Activated CD8-positive, alpha-beta memory T cell treated with anti-CD3 and anti-CD28 coated beads for 36 hours (primary cell): ENCODE data around the gene DNAJC16. TPM values are rescaled to one million over a fixed set of nuclear protein-coding genes. Genes with fewer than 3 reads are reported as not detected.
"Not testable (repeated sequence)": the region's sequence is repeated elsewhere in the genome, so short reads cannot be mapped to it uniquely, and the experiment has no call there.

Experiments used
- CTCF ChIA-PET: fragments of 350-600 bp; sonication (Branson Sonifier 250); formaldehyde crosslinking; loops from one replicate; lab custom pipeline; 2021; ENCODE audit warnings: antibody characterized with exemption; lab: Charles Lee
- POLR2A ChIA-PET: fragments of 350-600 bp; sonication (Branson Sonifier 250); formaldehyde crosslinking; loops from one replicate; lab custom pipeline; 2021; ENCODE audit warnings: antibody characterized with exemption; lab: Charles Lee
- total RNA-seq, 2 experiments: library from RNA; stranded (reverse); gene quantifications; one replicate each; pipeline ENCODE4 v1.2.3, GENCODE V29; 2021

The DNAJC16 gene
- total RNA-seq, 2 experiments from 2014 or later, result 17.1 to 17.4 TPM

DNA sequence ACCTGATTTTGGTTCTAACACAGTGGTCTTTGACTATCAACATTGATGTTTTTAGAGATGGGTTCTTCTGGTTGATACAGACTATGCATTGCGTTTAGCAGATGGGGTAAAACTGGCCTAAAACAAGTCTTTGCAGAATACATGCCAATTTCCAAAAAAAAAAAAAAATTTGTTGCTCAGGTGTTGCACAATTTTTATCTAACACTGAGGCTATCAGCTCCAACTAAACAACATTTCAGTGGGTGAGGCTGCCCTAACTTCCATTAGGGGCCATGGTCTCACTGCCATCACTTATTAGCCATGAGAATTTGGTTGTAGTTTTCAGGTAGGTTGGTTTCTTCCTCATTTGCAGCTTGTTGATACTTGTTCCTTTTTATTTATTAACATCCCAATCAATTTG lies 44.2 kb downstream of the DNAJC16 start:
- POLR2A ChIA-PET, result no interaction called here
- CTCF ChIA-PET, result interaction anchor here (0.6 kb wide), 1 partner anchor 71 kb away, joined by 4 read pairs; no protein-coding TSS in a partner anchor

DNA sequence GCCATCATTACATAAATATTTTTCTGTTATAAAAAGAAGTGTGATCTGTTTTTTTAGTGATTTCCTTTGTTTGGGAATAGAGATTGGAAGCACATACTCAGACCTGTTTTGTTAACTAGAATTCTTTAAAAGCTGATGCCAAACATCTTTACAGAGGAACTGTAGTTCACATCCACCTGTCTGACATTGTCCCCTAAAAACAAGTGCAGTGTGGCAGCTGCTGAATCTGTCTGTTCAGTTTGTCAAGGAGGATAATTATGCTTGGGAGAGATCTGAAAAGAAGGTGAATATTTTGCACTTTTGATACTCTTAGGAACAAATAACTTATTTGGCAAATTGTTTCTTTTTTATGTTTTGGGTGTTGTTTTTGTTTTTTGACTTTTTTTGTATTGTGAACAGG lies 44.6 kb downstream of the DNAJC16 start:
- ChIA-PET CTCF (interaction anchor here (0.6 to 0.7 kb wide), 3 partner anchors 70 to 685 kb away, joined by 4 to 6 read pairs (median 5); no protein-coding TSS in a partner anchor), POLR2A (no interaction called here)

DNA sequence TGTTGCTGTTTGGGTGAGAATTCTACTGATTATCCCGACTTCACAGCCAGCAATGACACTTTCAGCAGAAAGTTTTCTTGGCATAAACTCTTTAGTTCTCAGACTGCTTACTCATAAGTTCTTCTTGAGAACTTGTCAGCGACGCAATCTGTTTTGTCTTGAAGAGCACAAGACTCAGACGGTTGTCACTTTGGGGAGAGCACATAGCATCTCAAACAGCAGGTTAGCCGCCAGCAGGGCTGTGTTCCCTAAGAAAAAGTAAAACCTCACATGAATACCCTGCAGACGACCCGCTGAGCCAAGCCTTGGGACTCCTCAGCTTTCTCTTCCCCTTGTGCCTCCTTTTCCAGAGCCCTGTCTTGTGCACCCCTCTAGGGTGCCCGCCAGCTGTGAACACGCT lies 46.8 kb downstream of the DNAJC16 start:
- POLR2A ChIA-PET, result no interaction called here
- CTCF ChIA-PET, result no interaction called here

DNA sequence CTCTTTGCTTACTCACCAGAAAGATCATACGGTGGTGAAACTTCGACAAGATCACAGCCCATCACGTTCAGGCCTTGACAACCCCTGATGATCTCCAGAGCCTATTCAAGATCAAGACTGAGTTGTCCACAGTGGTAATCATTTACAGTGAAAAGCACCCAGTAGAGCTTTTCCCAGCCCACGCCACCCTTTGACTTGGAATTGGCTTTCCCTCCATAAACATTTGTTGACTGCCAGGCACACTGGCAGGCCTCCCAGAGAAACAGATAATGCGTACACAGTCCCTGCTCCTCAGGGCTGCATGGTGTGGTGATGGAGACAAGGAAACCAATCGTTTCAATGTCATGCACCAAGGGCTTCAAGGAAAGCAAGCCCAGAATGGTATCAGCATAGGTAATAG lies 48.1 kb downstream of the DNAJC16 start:
- CTCF ChIA-PET, result no interaction called here
- POLR2A ChIA-PET, result no interaction called here

DNA sequence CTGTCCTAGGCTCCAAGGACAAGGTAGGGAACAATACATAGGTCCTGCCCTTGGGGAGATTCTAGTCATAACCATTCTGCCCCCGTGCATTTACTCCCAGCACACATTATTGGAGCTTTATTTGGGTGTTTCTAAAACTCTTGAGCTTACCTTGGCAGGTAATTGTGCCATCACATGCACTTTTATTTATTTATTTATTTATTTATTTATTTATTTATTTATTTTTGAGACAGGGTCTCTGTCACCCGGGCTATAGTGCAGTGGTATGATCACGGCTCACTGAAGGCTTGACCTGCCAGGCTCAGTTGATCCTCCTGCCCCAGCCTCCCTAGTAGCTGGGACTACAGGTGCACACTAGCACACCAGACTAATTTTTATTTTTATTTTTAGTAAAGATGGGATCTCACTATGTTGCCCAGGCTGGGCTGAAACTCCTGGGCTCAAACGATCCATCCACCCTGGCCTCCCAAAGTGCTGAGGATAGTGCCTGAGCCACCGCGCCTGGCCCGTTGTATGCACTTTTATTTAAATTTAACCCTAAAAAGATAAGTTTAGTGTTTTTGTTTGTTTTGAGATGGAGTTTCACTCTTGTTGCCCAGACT lies 49.0 kb downstream of the DNAJC16 start:
- POLR2A ChIA-PET, result no interaction called here

DNA sequence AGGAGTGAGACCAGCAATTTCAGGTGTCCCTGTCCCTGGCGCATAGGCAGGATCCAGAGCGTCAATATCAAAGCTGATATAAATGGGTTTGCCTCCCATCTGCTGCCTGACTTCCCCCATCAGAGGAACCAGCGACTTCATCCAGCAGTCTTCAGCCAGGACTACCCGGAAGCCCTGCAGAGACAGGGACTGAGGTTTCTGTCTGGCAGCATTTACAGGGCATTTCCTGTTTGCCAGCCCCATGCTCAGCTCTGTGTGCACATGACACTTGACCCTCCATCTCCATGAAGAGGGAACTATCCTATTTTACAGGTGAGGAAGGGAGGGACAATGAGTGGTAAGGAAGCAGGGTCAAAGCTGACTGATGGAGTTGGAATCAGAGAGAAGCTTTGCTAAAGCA lies 51.0 kb downstream of the DNAJC16 start:
- ChIA-PET POLR2A (no interaction called here), CTCF (no interaction called here)

More for the DNA sequence above, 49.0 kb downstream of the DNAJC16 start:
- CTCF ChIA-PET, result no interaction called here

DNA sequence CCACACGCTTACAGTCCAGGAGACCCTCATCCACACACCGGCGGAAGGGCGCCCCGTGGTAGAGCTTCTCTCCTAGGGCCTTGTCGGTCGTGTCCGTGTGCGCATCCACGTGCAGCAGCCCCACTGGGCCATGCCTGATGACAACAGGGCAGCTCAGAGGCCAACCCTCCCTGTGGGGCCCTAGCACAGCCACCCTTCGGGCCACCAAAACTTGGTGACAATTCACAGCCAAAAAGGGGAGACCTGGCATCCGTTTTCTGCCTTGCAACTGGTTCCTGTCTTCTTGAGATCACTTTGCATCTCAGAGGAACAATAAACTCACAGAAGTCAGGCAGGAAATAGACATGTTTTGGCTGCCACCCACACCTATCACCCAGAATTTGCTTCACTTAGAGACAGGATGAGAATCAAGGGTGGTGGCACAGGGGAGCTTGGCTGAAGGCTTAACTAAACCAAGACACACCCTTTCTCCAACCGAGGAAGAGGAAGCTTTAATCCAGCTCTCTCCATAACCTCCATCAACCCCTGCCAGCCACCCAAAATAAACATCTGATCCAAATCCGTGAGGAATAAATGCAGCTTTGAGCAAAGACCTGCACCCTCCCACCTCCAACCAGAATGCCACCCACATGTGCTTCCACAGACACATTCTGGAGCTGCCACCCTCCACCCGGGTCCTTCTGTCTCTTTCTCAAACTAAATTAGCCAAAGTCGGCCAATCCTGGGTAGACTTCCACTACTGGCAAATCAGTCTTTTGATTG lies 52.5 kb downstream of the DNAJC16 start:
- ChIA-PET CTCF (interaction anchor here (0.6 to 1.5 kb wide), 2 partner anchors 13 to 15 kb away, joined by 3 to 4 read pairs; no protein-coding TSS in a partner anchor), POLR2A (no interaction called here)

DNA sequence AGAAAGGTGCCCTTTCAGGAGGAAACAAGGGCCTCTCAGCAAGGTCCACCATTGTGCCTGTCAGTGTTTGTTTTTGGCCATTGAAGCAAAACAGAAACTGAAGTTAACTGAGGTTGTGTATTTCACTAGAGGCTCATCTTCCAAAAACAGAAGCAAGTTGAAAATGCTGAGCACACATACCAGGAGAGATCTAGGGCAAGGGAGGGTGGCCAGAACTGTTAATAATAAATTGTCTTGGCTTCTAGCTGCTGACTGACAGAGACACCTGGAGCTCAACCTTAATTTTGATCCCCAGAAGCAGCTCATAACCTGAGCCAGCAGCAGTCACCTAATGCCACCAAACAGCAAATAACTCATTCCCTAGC lies 53.0 kb downstream of the DNAJC16 start:
- ChIA-PET POLR2A (no interaction called here), CTCF (interaction anchor here (1.5 kb wide), 1 partner anchor 14 kb away, joined by 3 read pairs; no protein-coding TSS in a partner anchor)

DNA sequence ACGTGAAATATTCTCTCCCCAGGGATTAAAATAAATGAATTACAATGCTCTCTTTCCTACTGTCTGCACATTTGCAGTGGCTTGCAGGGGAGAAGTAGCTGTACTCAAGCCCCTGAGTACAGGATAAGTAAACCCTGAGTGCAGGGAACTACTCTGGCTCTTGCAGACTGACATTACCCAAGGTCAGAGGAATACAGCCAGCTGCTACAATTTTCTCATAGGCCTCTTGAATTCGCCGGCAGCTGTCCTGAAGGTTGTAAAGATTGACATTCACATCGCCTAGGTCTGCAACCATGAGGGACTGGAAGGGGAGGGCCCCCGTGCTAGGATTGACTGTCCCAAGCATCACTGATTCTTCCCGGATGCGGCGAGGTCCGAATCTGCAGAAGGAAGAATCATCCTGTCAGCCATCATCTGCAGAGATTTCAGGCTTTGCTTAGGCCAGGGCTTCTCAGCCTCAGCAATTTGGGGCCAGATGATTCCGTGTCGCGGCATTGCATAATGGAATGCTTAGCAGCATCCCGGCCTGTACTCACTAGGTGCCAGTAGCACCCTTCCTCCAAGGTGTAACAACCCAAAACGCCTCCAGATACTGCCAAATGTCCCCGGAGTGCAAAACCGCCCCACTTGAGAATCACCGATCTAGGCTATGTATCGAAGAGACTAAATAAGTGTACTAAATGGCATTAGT lies 56.5 kb downstream of the DNAJC16 start:
- CTCF ChIA-PET, result no interaction called here
- POLR2A ChIA-PET, result no interaction called here

DNA sequence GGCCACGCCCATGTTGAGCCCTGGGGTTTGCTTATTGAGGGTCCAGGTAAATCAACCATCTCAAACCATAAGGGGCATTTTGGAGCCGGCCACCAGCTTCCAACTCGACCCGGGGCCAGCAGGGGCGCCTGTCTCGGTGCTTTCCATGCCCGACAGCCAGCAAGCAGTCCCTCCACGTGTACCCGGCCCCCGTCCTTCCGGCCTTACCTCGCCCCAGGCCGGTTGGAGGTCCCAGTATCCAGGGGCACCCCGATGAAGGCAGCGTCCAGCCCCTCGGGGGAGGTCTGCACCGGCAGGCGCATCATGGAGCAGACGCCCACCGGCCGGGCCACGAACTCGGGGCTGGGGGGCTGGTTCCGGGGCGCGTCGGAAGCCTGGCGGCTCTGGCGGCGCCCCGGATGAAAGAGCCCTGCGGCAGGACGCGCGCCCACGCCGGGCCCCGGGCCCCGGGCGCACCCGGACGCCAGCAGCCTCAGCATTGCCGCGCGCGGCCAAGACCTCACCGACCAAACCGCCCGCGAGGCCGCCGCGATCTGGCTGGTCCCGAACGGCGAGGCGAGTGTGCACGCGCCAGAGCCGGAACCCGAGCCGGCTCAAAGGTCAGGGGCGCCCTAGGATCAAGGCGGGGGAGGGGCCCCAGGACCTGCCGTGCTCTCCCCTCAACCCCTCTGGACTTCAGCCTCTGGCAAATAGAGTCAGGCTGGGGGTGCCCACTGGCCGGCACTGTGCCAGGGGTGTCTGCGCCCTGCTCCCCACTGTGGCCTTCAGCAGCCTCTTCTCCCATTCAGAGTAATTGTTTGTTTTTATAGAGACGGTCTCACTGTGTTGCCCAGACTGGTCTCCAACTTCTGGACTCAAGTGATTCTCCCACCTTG lies 58.1 kb downstream of the DNAJC16 start, which contains the start of gene AGMAT:
Gene AGMAT (minus strand): TSS at position 563 of the 875 bp plus-strand sequence. CDS start 84 bp downstream, at position 479.
- CTCF ChIA-PET, result interaction anchor here (0.6 to 0.9 kb wide), 2 partner anchors 18 to 100 kb away, joined by 3 read pairs; partner anchors contain the start of gene PLEKHM2
- POLR2A ChIA-PET, result interaction anchor here (0.7 to 1.1 kb wide), 2 partner anchors 30 to 31 kb away, joined by 4 read pairs; no protein-coding TSS in a partner anchor

DNA sequence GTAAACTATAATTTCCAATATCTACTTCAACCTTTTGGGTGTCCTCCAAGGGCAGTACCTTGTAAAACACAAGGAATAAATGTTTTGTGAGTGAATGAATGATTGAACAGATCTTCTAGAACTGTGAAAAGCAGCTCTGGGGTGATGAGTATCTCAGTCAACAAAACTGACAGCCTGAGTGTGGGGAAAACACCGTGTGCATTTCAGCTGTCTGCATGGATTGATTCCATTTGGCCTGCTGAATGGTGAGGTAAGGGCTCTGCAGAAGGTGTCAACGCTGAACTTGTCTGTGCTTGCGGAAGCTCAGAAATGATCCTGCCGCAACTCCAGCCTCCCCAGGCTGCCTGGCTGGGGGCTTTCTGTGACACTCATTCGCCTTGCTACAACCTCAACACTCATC lies 65.6 kb downstream of the DNAJC16 start:
- ChIA-PET CTCF (interaction anchor here (0.7 to 1.0 kb wide), 4 partner anchors 11 to 145 kb away, joined by 3 to 4 read pairs (median 4); no protein-coding TSS in a partner anchor), POLR2A (no interaction called here)

DNA sequence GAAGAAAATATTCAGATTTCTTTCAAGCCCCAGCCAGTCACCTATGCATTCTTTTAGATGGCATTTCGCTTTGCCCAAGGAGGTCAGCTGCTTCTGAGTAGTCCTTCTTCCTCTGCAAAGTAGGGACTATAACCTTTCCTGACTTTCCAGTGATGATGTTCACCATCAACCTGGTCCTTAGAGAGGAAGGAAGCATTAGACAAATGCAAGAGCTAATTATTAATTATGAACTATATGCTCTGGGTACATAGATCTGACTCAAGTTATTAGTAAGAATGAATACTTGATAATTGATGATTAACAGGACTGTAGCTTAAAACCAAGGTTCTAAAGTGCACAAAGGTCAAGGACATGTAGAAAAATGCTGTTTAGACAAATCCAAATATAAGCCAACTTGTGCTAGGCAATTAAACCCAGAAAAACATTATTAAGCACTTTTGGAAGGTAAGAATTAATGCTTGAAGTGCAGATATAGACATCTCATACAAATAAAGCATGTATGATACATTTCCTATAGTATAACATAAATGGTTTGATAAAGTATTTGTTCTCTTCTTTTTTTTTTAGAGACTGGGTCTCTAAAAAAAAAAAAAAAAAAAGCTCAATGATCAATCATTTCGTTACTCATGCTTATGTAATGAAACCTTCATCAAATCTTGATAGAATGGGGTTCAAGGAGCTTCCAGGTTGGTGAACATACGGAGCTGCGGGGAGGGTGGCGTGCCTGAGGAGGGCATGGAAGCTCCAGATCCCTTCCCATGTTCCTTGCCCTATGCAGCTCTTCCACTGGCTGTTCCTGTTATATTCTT lies 69.4 kb downstream of the DNAJC16 start:
- POLR2A ChIA-PET, result interaction anchor here (0.6 kb wide), 1 partner anchor 64 kb away, joined by 3 read pairs; no protein-coding TSS in a partner anchor

DNA sequence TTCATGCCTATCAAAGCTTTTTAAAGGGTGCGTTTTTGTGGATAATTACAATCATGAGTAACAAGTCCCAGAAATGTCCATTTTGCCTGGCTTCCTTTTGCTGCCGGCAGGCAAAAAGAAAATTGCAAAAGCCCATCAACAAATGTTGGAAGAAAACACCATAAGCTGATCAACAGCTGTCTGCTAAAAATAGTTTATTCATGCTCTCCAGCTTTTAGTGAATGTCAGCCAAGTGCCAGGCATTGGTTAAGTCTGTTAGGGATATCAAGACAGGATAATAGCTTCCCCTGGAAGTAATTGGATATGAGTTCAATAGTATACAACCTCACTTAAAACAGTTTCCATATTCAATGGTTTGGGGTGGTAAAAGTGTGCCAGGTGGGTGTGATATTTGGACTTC lies 71.8 kb downstream of the DNAJC16 start:
- POLR2A ChIA-PET, result no interaction called here
- CTCF ChIA-PET, result interaction anchor here (0.6 to 2.3 kb wide), 2 partner anchors 57 to 143 kb away, joined by 3 to 4 read pairs; no protein-coding TSS in a partner anchor

More for the DNA sequence above, 69.4 kb downstream of the DNAJC16 start:
- CTCF ChIA-PET, result interaction anchor here (0.6 to 1.1 kb wide), 4 partner anchors 19 to 146 kb away, joined by 3 to 5 read pairs (median 4); partner anchors contain the start of gene CELA2A

DNA sequence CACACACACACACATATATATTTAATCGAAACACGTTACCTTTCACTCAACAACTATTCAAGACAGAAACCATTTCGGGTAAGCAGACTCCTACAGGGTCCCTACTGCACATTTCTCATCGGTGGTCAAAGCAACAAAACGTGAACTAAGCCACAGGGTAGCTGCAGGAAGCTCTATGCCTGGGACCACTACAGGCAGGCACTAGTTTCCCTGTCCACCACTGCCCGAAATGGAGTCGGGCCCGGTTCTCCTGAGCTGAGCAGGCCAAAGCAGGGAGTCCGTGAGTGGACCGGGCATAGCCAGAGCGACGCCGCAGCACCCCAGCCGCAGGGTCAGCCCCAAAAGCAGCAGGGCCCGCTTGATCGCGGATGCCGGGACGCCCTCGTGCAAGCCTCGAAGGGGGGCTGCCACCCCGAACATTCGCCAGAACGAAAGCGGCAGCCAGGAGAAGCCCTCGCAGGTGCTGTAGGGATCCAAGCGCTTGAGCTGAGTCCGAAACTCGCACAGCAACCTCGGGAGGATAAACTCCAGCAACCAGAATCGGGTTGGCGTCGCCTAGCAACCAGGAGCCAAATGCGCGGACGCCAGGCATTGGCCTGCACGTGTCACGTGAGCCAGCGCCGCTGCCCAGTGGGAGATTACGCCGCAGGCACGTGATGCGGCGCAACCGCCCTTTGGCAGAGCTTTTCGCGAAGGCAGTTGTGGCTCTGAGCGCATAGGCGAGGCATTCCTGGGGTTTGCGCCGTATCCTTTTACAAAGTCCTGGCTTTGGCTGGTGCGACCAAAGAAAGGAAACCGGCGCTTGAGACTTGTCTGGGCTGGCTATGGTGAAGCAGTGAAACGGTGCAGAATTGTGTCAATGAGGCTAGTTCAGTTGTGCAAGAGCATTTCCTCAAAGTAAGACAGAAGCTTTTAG lies 76.7 kb downstream of the DNAJC16 start:
- ChIA-PET POLR2A (interaction anchor here (0.8 kb wide), 1 partner anchor 15 kb away, joined by 3 read pairs; no protein-coding TSS in a partner anchor), CTCF (interaction anchor here (0.6 to 2.3 kb wide), 4 partner anchors 11 to 137 kb away, joined by 3 to 8 read pairs (median 6); no protein-coding TSS in a partner anchor)

DNA sequence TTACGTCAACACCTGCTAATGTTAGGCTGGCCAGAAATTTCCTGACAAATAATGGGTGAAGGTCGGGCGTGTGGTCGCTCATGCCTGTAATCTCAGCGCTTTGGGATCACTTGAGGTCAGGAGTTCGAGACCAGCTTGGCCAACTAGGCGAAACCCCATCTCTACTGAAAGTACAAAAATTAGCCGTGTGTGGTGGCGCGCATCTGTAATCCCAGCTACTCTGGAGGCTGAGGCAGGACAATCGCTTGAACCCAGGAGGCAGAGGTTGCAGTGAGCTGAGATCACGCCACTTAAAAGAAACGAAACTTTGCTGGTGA lies 77.3 kb downstream of the DNAJC16 start:
- POLR2A ChIA-PET, result interaction anchor here (0.8 kb wide), 1 partner anchor 14 kb away, joined by 3 read pairs; no protein-coding TSS in a partner anchor
- CTCF ChIA-PET, result interaction anchor here (2.1 to 2.3 kb wide), 2 partner anchors 12 to 137 kb away, joined by 7 to 8 read pairs; no protein-coding TSS in a partner anchor

DNA sequence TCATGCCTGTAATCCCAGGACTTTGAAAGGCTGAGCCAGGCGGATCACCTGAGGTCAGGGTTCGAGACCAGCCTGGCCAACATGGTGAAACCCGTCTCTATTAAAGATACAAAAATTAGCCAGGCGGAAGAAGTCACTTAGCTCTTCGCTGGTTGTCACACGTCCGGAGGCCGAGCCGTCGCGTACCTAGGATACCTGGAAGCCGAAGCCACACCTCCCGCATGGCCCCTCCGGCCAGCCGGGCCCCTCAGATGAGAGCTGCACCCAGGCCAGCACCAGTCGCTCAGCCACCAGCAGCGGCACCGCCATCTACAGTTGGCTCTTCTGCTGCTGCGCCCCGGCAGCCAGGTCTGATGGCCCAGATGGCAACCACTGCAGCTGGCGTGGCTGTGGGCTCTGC lies 77.8 kb downstream of the DNAJC16 start:
- POLR2A ChIA-PET, result not testable (repeated sequence)
- CTCF ChIA-PET, result interaction anchor here (2.1 to 2.3 kb wide), 2 partner anchors 12 to 136 kb away, joined by 7 to 8 read pairs; no protein-coding TSS in a partner anchor
